GM12892 (cell line): ENCODE data around the gene LCE1A.
A peak's percentile ranks its signal among the peaks of the same experiment; 100 is the strongest.

Source experiments
- DNase-seq: peaks from one replicate; pipeline ENCODE4 v3.0.0; 2011; ENCODE audit not compliant: insufficient read length
- FAIRE-seq: peaks from 2 replicates; lab custom pipeline; 2011; peaks lifted over from hg19 to GRCh38; lab: Jason Lieb, UNC
- POLR2A ChIP-seq: IDR thresholded peaks from 2 replicates; pipeline ENCODE4 v1.6.1; 2011; ENCODE audit warnings: low read depth, low read length, control low read depth
- POLR2AphosphoS5 ChIP-seq: IDR thresholded peaks from 2 replicates; pipeline ENCODE4 v1.6.1; 2011; ENCODE audit warnings: low read depth, low read length, control low read depth
- TAF1 ChIP-seq: IDR thresholded peaks from 2 replicates; pipeline ENCODE4 v1.6.1; 2011; ENCODE audit warnings: low read depth, mild to moderate bottlenecking, control low read depth, low read length, borderline replicate concordance

LCE1A gene

DNA sequence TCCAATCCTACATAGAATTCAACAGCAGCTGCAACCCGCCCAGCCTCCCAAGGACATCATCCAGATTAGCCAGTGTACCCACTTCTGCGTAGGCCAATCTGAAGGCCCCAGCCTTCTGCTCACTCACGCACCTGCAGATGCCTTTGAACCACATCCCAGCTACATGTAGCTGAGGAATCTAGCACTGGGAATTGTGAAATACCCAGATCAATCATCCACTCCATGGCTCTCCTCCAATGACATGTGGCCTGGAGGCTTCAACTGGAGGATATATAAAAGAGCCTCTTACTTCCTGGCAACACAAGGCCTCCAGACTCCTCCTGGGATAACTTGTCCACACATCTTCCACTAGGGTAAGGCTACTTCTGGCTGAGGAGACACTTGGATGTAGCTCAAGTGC is 15.3 kb downstream of the LCE1A start, which contains the start of gene LCE6A:
Gene LCE6A (plus strand): TSS at position 301 of the 400 bp plus-strand sequence. CDS start 665 bp downstream, outside the sequence.
- TF ChIP-seq POLR2AphosphoS5 (no peak), POLR2A (no peak), TAF1 (no peak)
- DNase-seq, result no peak
- FAIRE-seq, result no peak

DNA sequence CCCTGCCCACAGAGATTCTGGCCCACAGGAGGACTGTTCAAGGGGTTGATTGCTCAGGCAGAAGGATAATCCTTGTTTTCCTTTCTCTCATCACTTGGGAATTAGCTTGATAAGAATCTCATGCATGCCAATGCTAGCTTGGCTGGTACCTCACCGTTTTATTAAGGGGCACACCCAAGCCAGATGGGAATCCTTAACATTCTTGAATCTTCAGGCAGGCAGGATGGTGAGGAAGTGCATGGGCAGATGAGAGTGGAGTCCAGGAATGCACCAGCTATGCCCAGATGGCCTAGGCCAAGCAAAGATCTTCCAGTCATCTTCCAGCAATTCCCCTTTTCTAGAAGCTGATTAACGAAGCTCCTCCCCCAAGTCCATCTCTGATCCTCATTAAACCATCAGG is 28.4 kb downstream of the LCE1A start:
- DNase-seq (no peak), FAIRE-seq (no peak)
- TF ChIP-seq TAF1 (no peak), POLR2AphosphoS5 (no peak), POLR2A (no peak)

DNA sequence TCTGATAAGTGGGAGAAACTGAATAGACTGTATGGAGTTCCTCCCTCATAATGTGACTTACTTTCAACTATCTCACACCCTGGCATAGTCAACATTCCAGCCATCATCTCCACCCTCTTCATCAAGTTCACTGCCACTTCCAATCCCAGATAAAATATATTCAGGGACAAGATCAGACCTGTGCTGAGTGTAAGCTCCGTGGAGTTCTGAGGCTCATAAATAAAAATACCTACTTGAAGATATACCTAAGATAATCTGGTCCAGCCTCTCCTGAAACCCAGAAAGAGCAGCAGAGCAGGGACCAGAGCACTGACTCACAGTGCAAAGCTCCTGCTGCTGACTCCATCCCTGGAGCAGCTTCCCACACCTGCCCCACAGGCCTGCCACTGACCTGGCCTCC is 30.8 kb downstream of the LCE1A start:
- TF ChIP-seq POLR2A (no peak), POLR2AphosphoS5 (no peak), TAF1 (no peak)
- DNase-seq, result no peak
- no peak for FAIRE-seq

DNA sequence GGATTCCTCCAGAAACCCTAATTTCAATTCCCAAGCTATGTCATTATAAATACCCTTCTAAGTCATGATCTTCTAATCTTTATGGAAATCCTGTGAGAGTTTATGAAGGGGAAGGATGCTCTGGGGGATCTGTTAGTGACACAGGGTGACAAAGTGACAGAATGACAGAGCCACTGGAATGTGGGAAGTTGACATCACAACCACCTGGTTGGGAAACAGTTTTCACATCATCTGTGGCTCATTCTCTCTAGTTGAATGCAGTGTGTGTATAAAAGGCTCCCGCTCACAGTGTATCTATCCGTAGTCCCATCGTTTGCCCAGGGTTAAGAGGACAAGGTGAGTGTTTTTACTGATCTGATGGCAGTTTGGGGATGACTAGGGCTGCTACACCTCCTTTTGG is 32.4 kb downstream of the LCE1A start, which contains the start of gene LCE7A:
Gene LCE7A (plus strand): TSS at position 301 of the 400 bp plus-strand sequence. CDS start 702 bp downstream, outside the sequence.
- TF ChIP-seq POLR2AphosphoS5, result no peak
- TF ChIP-seq TAF1, result no peak
- TF ChIP-seq POLR2A, result no peak
- DNase-seq (no peak), FAIRE-seq (no peak)

DNA sequence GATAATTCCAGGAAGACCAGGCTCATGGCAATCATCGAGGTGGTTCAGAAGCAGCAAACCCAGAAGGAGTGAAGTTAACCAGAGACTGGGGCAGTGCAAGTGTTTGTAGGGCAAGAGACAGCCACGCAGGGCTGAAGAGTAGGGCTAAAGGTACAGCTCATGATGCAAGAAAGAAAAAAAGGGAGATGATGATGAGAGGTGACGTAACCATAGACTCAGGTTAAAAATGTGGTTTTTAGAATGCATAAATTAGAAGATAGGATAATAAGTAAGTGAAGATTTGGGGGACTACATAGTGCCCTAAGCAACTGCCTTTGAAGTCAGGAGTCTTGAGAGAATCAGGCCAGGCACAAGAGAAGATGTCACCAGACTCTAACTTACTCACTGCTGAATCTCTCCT is 32.9 kb downstream of the LCE1A start:
- FAIRE-seq, result no peak
- no peak for TF ChIP-seq POLR2AphosphoS5
- TF ChIP-seq TAF1, result no peak
- no peak for TF ChIP-seq POLR2A
- DNase-seq, result no peak

DNA sequence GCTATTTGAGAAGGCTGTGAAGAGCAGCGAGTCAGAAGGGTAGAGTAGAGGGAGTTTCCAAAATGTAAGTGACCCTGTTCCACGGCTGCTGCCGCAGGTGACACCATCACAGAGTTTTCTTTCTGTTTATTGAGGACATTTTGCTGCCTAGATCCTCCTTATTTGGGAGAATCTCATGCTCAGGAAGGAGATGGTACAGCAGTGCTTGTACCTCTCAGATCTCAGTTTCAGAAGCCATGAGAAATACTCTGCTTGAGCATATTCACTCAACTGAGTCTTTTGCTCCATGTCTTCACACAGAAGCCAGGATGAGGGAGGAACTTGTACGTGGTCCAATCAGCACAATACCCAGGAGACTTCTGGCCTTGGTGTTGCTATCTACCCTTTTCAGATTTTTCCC is 34.1 kb downstream of the LCE1A start:
- DNase-seq, result no peak

DNA sequence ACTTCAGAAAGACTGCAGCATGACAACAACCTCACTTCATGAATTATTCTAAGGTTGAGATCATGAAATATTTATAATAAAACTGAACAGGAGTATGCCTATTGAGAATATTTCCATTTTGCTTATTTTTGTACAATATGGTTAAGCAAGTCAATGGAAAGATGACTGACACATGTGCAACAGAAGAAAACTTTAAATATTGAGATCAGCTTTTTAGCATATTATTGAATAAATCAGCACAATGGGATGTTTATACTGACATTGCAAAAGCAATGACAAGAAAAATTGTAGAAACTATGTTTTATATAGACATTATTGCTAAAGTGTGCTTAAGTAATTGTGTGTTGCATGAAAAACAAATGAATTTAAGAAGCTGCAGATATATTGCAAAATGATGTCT is 37.2 kb downstream of the LCE1A start:
- DNase-seq (no peak), FAIRE-seq (no peak)
- TF ChIP-seq TAF1, result no peak
- TF ChIP-seq POLR2AphosphoS5, result no peak
- TF ChIP-seq POLR2A, result no peak

More for the DNA sequence above, 34.1 kb downstream of the LCE1A start:
- TF ChIP-seq POLR2AphosphoS5, result no peak
- no peak for TF ChIP-seq TAF1
- no peak for TF ChIP-seq POLR2A
- no peak for FAIRE-seq

DNA sequence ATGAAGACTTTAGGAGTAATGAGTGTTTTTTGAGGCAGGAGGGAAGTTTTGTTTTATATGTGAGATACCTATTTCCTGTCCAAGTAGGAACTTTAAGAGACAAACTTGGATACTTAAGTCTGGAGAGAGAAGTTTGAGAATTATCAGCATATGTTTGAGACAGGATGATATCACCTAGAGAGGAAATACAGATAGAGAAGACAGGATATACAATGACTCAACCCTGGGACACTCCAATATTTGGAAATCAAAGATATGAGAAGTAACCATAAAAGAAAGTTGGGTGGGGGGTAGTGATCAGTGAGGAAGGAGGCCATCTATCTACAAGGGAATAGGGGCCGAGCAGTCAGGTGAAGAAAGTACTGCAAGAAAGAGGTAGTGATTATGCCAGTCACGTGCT is 39.0 kb downstream of the LCE1A start:
- DNase-seq (no peak), FAIRE-seq (no peak)
- TF ChIP-seq TAF1 (no peak), POLR2AphosphoS5 (no peak), POLR2A (no peak)

DNA sequence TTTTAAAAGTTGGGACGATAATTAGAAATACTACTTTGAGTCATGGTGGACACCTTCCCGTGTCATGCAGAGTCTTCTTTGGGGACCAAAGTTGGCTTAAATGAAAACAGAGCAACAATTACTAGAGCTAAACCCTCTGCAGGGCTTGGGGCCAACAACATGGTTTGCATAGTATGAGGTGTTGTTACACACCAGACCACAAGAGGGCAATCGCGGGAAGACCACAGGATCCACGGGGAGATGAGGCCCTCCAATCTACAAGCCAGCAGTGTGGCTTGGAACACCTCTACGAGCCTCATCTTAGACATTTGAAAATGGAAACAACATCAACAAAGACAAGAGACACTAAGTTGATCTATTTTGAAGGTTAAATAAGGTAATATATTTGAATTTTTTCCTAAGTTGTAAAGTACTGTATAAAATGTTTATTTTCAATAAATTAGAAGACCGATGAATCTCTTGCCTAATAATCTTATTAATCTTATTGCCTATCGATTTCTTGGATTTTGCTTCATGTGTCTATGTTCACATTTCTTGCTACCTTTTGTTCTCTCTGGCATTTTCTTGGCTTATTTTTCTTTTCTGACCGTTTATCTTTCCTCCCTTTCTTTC is 42.6 kb downstream of the LCE1A start:
- peak; percentile 46 for DNase-seq
- peak; percentile 92 for FAIRE-seq
- no peak for TF ChIP-seq POLR2A
- no peak for TF ChIP-seq POLR2AphosphoS5
- no peak for TF ChIP-seq TAF1

DNA sequence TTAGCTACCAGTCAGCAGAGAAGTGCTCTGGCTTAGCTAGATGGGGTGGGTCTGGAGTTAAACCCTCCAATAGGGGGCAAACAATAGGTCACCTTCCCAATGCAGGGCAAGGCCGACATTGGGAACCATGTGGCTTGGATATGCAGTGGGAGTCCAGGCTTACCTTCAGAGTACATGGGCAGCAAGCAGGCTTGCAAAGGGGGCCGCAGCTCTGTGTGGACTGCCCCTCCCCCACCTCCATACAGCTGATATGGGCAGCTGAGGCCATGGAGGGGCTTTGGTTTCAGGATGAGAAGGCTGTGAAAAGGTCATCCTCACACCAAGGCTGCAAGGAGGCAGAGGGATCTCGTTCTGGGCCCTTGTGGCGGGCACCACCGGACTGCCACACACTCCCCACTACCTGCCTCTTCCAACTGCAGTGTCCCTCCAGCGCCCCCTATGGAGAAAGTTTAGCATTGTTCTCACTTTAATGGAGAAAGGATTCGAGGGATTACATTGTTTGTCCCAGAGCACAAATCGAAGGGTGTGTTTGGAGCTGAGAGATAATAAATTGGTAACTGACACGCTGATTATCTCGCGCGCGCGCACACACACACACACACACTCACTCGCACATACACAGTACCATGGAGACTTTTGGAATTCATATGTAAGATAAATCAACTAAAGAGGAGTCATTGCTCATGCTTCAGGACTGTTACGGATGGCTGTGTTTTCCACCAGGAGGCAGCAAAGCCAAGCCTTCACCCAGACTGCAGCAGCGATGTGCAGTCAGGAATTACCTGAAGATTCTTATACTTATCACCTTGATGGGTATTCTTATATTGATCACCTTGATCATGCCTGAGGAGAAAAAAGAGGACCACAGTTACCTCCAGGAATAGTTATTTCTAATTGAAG is 43.8 kb downstream of the LCE1A start:
- DNase-seq (no peak), FAIRE-seq (peak; percentile 74)
- TF ChIP-seq POLR2AphosphoS5 (no peak), TAF1 (no peak), POLR2A (no peak)

DNA sequence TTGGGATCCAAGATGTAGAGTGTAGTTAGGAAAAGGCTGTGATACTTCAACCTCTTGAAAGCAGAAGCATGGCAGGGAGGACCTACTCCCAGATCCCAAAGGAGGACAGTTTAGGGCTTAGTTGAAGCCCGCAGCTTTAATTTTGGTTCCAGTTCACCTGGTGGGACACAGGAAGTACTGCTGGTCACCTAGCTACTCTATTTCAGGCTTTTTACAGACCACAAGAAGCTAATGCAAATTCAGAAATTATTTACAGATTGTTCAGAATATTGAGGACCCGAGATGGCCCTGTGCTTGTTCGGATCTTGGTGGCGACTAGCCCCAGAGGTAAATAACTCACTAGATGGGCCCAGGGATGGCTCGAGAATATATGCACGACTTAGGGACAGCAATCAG is 44.5 kb downstream of the LCE1A start:
- FAIRE-seq, result peak; percentile 65
- TF ChIP-seq POLR2AphosphoS5, result no peak
- no peak for TF ChIP-seq TAF1
- DNase-seq, result no peak

DNA sequence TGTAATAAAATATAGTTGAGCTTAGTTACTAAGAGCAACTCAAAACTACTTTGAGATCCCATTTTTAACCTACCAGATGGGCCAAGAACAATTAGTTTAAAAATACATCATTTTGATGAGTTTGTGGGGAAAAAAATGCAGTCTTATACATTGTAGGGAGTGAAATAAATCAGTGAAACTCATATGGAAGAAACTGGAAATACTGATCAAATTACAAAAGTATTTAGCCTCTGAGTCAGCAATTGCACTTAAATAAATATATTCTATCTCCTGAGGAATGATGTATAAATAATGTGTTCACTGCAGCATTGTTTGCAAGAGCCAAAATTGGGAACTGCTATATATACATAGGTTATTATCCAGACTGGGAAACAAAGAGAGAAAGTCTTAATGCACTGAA is 46.2 kb downstream of the LCE1A start:
- TF ChIP-seq POLR2AphosphoS5 (no peak), POLR2A (no peak), TAF1 (no peak)
- no peak for DNase-seq

More for the DNA sequence above, 46.2 kb downstream of the LCE1A start:
- no peak for FAIRE-seq
